Measurements from ENCODE around the gene MOK.
"Not testable (repeated sequence)": the region's sequence is repeated elsewhere in the genome, so short reads cannot be mapped to it uniquely, and the experiment has no call there.

MOK gene

DNA sequence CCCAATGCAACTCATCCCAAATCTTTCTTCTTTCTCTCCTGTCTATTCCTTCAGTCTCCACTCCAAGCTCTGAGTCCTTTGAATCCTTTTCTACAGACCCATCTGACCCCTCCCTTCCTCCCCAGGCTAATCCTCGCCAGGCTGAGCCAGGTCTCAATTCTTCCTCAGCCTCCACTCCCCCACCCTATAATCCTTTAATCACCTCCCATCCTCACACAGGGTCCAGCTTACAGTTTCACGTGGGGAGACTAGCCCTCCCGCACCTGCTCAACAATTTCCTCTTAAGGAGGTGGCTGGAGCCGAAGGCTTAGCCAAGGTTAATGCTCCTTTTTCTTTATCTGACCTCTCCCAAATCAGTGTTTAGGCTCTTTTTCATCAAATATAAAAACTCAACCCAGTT is 63.8 kb downstream of the MOK start:
- H3K79me2 ChIP-seq (ENCODE audit: insufficient read depth, low read depth): no peaks in the 10 kb centered on the region
- H3K9ac ChIP-seq: no peak overlapping the region
- no peaks in the 10 kb centered on the region for H3K27me3 ChIP-seq (ENCODE audit: insufficient read depth, low read depth)
- H4K20me1 ChIP-seq (ENCODE audit: insufficient read depth): no peaks in the 10 kb centered on the region
- H3K36me3 ChIP-seq (ENCODE audit: insufficient read depth): no peaks in the 10 kb centered on the region
- H3K4me1 ChIP-seq (ENCODE audit: low read depth, poor library complexity, severe bottlenecking): no peaks in the 10 kb centered on the region
- H3K27ac ChIP-seq: no peak overlapping the region
- no peak overlapping the region for H3K4me2 ChIP-seq
- TF ChIP-seq, protein P1, sequence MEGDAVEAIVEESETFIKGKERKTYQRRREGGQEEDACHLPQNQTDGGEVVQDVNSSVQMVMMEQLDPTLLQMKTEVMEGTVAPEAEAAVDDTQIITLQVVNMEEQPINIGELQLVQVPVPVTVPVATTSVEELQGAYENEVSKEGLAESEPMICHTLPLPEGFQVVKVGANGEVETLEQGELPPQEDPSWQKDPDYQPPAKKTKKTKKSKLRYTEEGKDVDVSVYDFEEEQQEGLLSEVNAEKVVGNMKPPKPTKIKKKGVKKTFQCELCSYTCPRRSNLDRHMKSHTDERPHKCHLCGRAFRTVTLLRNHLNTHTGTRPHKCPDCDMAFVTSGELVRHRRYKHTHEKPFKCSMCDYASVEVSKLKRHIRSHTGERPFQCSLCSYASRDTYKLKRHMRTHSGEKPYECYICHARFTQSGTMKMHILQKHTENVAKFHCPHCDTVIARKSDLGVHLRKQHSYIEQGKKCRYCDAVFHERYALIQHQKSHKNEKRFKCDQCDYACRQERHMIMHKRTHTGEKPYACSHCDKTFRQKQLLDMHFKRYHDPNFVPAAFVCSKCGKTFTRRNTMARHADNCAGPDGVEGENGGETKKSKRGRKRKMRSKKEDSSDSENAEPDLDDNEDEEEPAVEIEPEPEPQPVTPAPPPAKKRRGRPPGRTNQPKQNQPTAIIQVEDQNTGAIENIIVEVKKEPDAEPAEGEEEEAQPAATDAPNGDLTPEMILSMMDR (conservative IDR thresholded peaks at IDR 0.05; ENCODE audit: low read depth, low read length): no peak
- H3K4me3 ChIP-seq (IDR thresholded peaks at IDR 0.05; ENCODE audit: insufficient read depth, low read depth, low read length): no peak overlapping the region
- H2AFZ ChIP-seq (ENCODE audit: low read depth): no peak overlapping the region

DNA sequence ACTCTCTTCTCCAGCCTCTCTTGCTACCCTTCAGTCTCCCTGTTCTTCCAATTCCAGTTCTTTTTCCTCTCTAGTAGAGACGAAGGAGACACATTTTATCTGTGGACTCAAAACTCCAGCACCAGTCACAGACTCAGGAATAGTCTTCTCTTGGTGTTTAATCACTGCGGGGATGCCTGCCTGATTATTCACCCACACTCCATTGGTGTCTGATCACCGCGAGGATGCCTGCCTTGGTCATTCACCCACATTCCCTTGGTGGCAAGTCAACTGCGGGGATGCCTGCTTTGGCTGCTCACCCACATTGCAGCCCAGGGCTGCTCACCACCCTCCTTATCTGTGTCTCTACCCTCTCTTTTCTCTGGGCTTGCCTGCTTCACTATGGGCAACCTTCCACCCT is 64.5 kb downstream of the MOK start:
- not testable (repeated sequence) for H3K27ac ChIP-seq; H3K9ac ChIP-seq; H3K27me3 ChIP-seq (ENCODE audit: insufficient read depth, low read depth); H3K79me2 ChIP-seq (ENCODE audit: insufficient read depth, low read depth); H3K36me3 ChIP-seq (ENCODE audit: insufficient read depth); H3K4me1 ChIP-seq (ENCODE audit: low read depth, poor library complexity, severe bottlenecking); H2AFZ ChIP-seq (ENCODE audit: low read depth); H3K4me3 ChIP-seq (IDR thresholded peaks at IDR 0.05; ENCODE audit: insufficient read depth, low read depth, low read length); H3K4me2 ChIP-seq; H4K20me1 ChIP-seq (ENCODE audit: insufficient read depth)

DNA sequence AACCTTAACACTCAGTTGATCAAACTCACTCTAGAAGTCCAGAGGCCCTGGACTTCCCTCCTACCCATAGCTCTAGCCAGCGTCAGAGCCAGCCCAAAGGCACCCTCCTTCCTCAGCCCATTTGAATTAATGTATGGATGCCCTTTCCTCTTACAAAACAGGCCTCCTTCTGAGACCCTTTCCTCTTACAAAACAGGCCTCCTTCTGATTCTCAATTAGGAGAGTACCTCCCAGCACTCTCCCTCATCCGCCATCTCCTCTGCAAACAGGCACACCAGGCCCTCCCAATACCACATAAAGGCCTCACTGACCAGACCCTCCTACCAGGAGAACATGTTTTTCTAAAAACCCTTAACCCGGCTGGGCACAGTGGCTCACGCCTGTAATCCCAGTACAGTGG is 65.7 kb downstream of the MOK start:
- no peaks in the 10 kb centered on the region for H3K27me3 ChIP-seq (ENCODE audit: insufficient read depth, low read depth)
- H3K27ac ChIP-seq: no peak overlapping the region
- H3K36me3 ChIP-seq (ENCODE audit: insufficient read depth): no peaks in the 10 kb centered on the region
- H3K9ac ChIP-seq: no peak overlapping the region
- H4K20me1 ChIP-seq (ENCODE audit: insufficient read depth): no peaks in the 10 kb centered on the region
- H3K4me3 ChIP-seq (IDR thresholded peaks at IDR 0.05; ENCODE audit: insufficient read depth, low read depth, low read length): no peak overlapping the region
- no peak overlapping the region for H3K4me2 ChIP-seq
- TF ChIP-seq, protein P1 (conservative IDR thresholded peaks at IDR 0.05; ENCODE audit: low read depth, low read length): no peak
- no peaks in the 10 kb centered on the region for H3K79me2 ChIP-seq (ENCODE audit: insufficient read depth, low read depth)
- no peaks in the 10 kb centered on the region for H3K4me1 ChIP-seq (ENCODE audit: low read depth, poor library complexity, severe bottlenecking)
- no peak overlapping the region for H2AFZ ChIP-seq (ENCODE audit: low read depth)

GRCh38 chr14:102238766-102239165 is 66.2 kb downstream of the MOK start:
- no peak overlapping the region for H3K27ac ChIP-seq
- H3K4me1 ChIP-seq (ENCODE audit: low read depth, poor library complexity, severe bottlenecking): no peaks in the 10 kb centered on the region
- TF ChIP-seq, protein P1 (conservative IDR thresholded peaks at IDR 0.05; ENCODE audit: low read depth, low read length): no peak
- H3K79me2 ChIP-seq (ENCODE audit: insufficient read depth, low read depth): no peaks in the 10 kb centered on the region
- no peaks in the 10 kb centered on the region for H4K20me1 ChIP-seq (ENCODE audit: insufficient read depth)
- H3K27me3 ChIP-seq (ENCODE audit: insufficient read depth, low read depth): no peaks in the 10 kb centered on the region
- H2AFZ ChIP-seq (ENCODE audit: low read depth): no peak overlapping the region
- no peak overlapping the region for H3K9ac ChIP-seq
- no peak overlapping the region for H3K4me2 ChIP-seq
- no peaks in the 10 kb centered on the region for H3K36me3 ChIP-seq (ENCODE audit: insufficient read depth)
- no peak overlapping the region for H3K4me3 ChIP-seq (IDR thresholded peaks at IDR 0.05; ENCODE audit: insufficient read depth, low read depth, low read length)

DNA sequence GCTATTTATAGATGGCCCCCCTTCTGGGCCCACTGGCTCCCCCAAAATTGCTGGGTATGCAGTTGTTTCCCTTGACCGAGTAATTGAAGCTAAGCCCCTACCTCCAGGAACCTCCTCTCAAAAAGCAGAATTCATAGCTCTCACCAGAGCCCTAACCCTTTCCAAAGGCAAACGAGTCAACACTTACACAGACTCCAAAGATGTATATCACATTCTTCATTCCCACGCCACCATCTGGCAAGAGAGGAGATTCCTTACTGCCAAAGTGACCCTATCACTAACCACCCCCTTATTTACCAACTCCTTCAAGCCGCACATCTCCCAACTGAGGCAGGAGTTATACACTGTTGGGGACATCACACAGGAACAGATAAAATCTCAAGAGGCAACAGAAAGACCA is 66.8 kb downstream of the MOK start:
- H3K27ac ChIP-seq: no peak overlapping the region
- no peak overlapping the region for H2AFZ ChIP-seq (ENCODE audit: low read depth)
- H3K27me3 ChIP-seq (ENCODE audit: insufficient read depth, low read depth): no peaks in the 10 kb centered on the region
- H3K4me2 ChIP-seq: no peak overlapping the region
- H3K4me1 ChIP-seq (ENCODE audit: low read depth, poor library complexity, severe bottlenecking): no peaks in the 10 kb centered on the region
- H3K9ac ChIP-seq: no peak overlapping the region
- TF ChIP-seq, protein P1 (conservative IDR thresholded peaks at IDR 0.05; ENCODE audit: low read depth, low read length): no peak
- H3K4me3 ChIP-seq (IDR thresholded peaks at IDR 0.05; ENCODE audit: insufficient read depth, low read depth, low read length): no peak overlapping the region
- H3K36me3 ChIP-seq (ENCODE audit: insufficient read depth): no peaks in the 10 kb centered on the region
- no peaks in the 10 kb centered on the region for H4K20me1 ChIP-seq (ENCODE audit: insufficient read depth)
- H3K79me2 ChIP-seq (ENCODE audit: insufficient read depth, low read depth): no peaks in the 10 kb centered on the region

All from KMS-11 (cell line).